ENCODE data around the gene YBEY.

Gene YBEY

GRCh38 chr21:46265736-46266525 is 20.2 kb upstream of the YBEY start:
- DNase-seq: no peak

GRCh38 chr21:46266946-46267345 is 19.2 kb upstream of the YBEY start:
- DNase-seq: no peak

GRCh38 chr21:46268371-46268770 is 17.8 kb upstream of the YBEY start:
- no peak for DNase-seq

GRCh38 chr21:46269466-46269865 is 16.7 kb upstream of the YBEY start:
- DNase-seq: no peak

GRCh38 chr21:46273341-46273740 is 12.8 kb upstream of the YBEY start:
- DNase-seq: no peak

GRCh38 chr21:46274797-46275390 is 11.2 kb upstream of the YBEY start:
- no peak for DNase-seq

GRCh38 chr21:46284077-46284644 is 2.0 kb upstream of the YBEY start:
- no peak for DNase-seq

GRCh38 chr21:46284733-46285132 is 1.4 kb upstream of the YBEY start:
- no peak for DNase-seq

- DNase-seq: no peak
Measured at GRCh38 chr21:46285206-46285661, 908 bp upstream of the YBEY start, which contains the start of gene MCM3AP. MCM3AP (minus strand) TSS chr21:46285611; CDS start chr21:46285286, 325 bp downstream.

- no peak for DNase-seq
Measured at GRCh38 chr21:46286648-46287002, 483 bp downstream of the YBEY start.

GRCh38 chr21:46287541-46287940 is 1.4 kb downstream of the YBEY start:
- DNase-seq: no peak

GRCh38 chr21:46289655-46290179 is 3.6 kb downstream of the YBEY start:
- DNase-seq: no peak

GRCh38 chr21:46291561-46291960 is 5.4 kb downstream of the YBEY start:
- no peak for DNase-seq

- no peak for DNase-seq
Measured at GRCh38 chr21:46294647-46295176, 8.6 kb downstream of the YBEY start.

- no peak for DNase-seq
Measured at GRCh38 chr21:46295177-46295770, 9.1 kb downstream of the YBEY start.

GRCh38 chr21:46295996-46296752 is 10.0 kb downstream of the YBEY start:
- DNase-seq: peak; percentile 39

GRCh38 chr21:46297338-46298271 is 11.5 kb downstream of the YBEY start:
- DNase-seq: no peak

GRCh38 chr21:46299167-46299566 is 13.0 kb downstream of the YBEY start:
- no peak for DNase-seq

GRCh38 chr21:46301759-46302158 is 15.6 kb downstream of the YBEY start:
- DNase-seq: no peak

GRCh38 chr21:46304437-46304836 is 18.3 kb downstream of the YBEY start:
- no peak for DNase-seq

- no peak for DNase-seq
Measured at GRCh38 chr21:46304955-46305354, 18.8 kb downstream of the YBEY start.
